ENCODE data around the gene HAUS7. TPM values are rescaled to one million over a fixed set of nuclear protein-coding genes. Genes with fewer than 3 reads are reported as not detected.

HAUS7 gene
- total RNA-seq, 1 experiment from 2014 or later, result 28.9 TPM

DNA sequence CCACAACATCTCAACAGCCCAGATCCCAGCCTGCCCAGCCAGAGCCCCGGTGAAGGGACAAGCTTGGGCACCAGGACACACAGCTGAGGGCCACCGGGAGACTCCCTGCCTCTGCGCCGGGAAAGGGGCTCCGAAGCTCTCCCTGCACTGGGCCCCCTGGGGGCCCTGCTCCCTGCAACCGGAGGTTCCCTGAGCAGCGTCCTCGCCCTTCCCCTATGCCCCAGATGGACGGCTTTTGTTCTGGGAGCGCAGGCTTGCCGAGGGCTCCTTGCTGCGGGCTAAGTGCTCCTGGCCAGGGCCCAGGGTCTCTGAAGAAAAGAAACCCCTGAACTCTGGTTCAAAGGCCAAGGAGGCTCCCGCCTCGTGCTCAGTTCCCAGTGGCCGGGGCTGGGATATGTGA is 60.0 kb downstream of the HAUS7 start:
- Histone ChIP-seq H3K4me2 (ENCODE audit: low read length) (no peak overlapping the region), H3K4me3 (replicated peaks in 1 of 2; ENCODE audit: low read depth in 1 of 2, low read length in 2 of 2) (no peak overlapping the region), H3K9ac (ENCODE audit: low read length) (no peak overlapping the region), H3K9me3 (ENCODE audit: control insufficient read depth in 1 of 2, insufficient read depth in 1 of 2, low read depth in 1 of 2, low read length in 2 of 2) (no peaks in the 10 kb centered on the region), H3K9me2 (ENCODE audit: insufficient read depth) (no peaks in the 10 kb centered on the region), H2AFZ (ENCODE audit: low read depth, low read length, poor library complexity, severe bottlenecking) (no peak overlapping the region), H3K4me1 (ENCODE audit: control insufficient read depth in 1 of 2, insufficient read depth in 2 of 2, low read length in 2 of 2) (no peaks in the 10 kb centered on the region), H3K36me3 (ENCODE audit: control insufficient read depth in 1 of 2, insufficient read depth in 2 of 2, low read length in 2 of 2) (no peaks in the 10 kb centered on the region), H3K27me3 (ENCODE audit: insufficient read depth, low read length) (no peaks in the 10 kb centered on the region), H3K27ac (ENCODE audit: low read depth, low read length) (no peak overlapping the region), H4K20me1 (ENCODE audit: insufficient read depth) (no peaks in the 10 kb centered on the region), H3K79me2 (ENCODE audit: insufficient read depth, low read length) (no peaks in the 10 kb centered on the region)
- no peak for DNase-seq (ENCODE audit: low read depth, low spot score)
- no TSS peak for BruUV-seq (replicated peaks)
- CTCF ChIA-PET, result no interaction called here
- intact Hi-C loops (cut with micrococcal nuclease), result no loop called here
- TF ChIP-seq SP1 (IDR thresholded peaks at IDR 0.05; ENCODE audit: low read depth) (no peak), EGR1 (IDR thresholded peaks at IDR 0.05; ENCODE audit: low read depth) (no peak), CBX3 (IDR thresholded peaks at IDR 0.05; ENCODE audit: low read depth) (no peak), JUND (IDR thresholded peaks at IDR 0.05) (no peak), EZH2 (IDR thresholded peaks at IDR 0.05) (no peak), FOSL1 (IDR thresholded peaks at IDR 0.05; ENCODE audit: low read depth) (no peak), ZNF274 (IDR thresholded peaks at IDR 0.05; ENCODE audit: low read depth, low read length) (no peak), ELF1 (IDR thresholded peaks at IDR 0.05; ENCODE audit: borderline replicate concordance, low read depth) (no peak), YY1 (IDR thresholded peaks at IDR 0.05; ENCODE audit: extremely low read depth, insufficient replicate concordance, low read depth, low read length) (no peak), SRF (IDR thresholded peaks at IDR 0.05; ENCODE audit: low read depth) (no peak), POLR2AphosphoS5 (IDR thresholded peaks at IDR 0.05; ENCODE audit: low read depth, low read length) (no peak), ZFX (IDR thresholded peaks at IDR 0.05) (no peak), SIN3A (IDR thresholded peaks at IDR 0.05; ENCODE audit: low read depth) (no peak), EZH2phosphoT487 (IDR thresholded peaks at IDR 0.05; ENCODE audit: borderline replicate concordance) (no peak), RAD21 (IDR thresholded peaks at IDR 0.05; ENCODE audit: low read depth) (no peak)
- TF ChIP-seq, protein P1, sequence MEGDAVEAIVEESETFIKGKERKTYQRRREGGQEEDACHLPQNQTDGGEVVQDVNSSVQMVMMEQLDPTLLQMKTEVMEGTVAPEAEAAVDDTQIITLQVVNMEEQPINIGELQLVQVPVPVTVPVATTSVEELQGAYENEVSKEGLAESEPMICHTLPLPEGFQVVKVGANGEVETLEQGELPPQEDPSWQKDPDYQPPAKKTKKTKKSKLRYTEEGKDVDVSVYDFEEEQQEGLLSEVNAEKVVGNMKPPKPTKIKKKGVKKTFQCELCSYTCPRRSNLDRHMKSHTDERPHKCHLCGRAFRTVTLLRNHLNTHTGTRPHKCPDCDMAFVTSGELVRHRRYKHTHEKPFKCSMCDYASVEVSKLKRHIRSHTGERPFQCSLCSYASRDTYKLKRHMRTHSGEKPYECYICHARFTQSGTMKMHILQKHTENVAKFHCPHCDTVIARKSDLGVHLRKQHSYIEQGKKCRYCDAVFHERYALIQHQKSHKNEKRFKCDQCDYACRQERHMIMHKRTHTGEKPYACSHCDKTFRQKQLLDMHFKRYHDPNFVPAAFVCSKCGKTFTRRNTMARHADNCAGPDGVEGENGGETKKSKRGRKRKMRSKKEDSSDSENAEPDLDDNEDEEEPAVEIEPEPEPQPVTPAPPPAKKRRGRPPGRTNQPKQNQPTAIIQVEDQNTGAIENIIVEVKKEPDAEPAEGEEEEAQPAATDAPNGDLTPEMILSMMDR (IDR thresholded peaks at IDR 0.05 in 2 of 3, conservative IDR thresholded peaks at IDR 0.05 in 1 of 3; ENCODE audit: borderline replicate concordance in 1 of 3, insufficient read depth in 1 of 3, low read depth in 2 of 3, low read length in 2 of 3), result no peak
- TF ChIP-seq, protein P2, sequence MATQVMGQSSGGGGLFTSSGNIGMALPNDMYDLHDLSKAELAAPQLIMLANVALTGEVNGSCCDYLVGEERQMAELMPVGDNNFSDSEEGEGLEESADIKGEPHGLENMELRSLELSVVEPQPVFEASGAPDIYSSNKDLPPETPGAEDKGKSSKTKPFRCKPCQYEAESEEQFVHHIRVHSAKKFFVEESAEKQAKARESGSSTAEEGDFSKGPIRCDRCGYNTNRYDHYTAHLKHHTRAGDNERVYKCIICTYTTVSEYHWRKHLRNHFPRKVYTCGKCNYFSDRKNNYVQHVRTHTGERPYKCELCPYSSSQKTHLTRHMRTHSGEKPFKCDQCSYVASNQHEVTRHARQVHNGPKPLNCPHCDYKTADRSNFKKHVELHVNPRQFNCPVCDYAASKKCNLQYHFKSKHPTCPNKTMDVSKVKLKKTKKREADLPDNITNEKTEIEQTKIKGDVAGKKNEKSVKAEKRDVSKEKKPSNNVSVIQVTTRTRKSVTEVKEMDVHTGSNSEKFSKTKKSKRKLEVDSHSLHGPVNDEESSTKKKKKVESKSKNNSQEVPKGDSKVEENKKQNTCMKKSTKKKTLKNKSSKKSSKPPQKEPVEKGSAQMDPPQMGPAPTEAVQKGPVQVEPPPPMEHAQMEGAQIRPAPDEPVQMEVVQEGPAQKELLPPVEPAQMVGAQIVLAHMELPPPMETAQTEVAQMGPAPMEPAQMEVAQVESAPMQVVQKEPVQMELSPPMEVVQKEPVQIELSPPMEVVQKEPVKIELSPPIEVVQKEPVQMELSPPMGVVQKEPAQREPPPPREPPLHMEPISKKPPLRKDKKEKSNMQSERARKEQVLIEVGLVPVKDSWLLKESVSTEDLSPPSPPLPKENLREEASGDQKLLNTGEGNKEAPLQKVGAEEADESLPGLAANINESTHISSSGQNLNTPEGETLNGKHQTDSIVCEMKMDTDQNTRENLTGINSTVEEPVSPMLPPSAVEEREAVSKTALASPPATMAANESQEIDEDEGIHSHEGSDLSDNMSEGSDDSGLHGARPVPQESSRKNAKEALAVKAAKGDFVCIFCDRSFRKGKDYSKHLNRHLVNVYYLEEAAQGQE (IDR thresholded peaks at IDR 0.05; ENCODE audit: low read depth), result no peak
- TF ChIP-seq, protein P3, sequence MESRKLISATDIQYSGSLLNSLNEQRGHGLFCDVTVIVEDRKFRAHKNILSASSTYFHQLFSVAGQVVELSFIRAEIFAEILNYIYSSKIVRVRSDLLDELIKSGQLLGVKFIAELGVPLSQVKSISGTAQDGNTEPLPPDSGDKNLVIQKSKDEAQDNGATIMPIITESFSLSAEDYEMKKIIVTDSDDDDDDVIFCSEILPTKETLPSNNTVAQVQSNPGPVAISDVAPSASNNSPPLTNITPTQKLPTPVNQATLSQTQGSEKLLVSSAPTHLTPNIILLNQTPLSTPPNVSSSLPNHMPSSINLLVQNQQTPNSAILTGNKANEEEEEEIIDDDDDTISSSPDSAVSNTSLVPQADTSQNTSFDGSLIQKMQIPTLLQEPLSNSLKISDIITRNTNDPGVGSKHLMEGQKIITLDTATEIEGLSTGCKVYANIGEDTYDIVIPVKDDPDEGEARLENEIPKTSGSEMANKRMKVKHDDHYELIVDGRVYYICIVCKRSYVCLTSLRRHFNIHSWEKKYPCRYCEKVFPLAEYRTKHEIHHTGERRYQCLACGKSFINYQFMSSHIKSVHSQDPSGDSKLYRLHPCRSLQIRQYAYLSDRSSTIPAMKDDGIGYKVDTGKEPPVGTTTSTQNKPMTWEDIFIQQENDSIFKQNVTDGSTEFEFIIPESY (IDR thresholded peaks at IDR 0.05; ENCODE audit: extremely low read depth, insufficient replicate concordance, low read length), result no peak
- POLR2A ChIA-PET, result no interaction called here
- RAD21 ChIA-PET (ENCODE audit: low non-redundant PET in 1 of 2, low total read pairs in 2 of 2, uncharacterized antibody in 2 of 2, unreplicated experiment in 2 of 2), result no interaction called here
- no peak for ATAC-seq

Data from HCT116 (cell line).